GM12874 (cell line): Measurements from ENCODE around the gene CFL2.

Experiments used
- TF ChIP-seq, protein P1 (sequence below): IDR thresholded peaks from 2 replicates; pipeline ENCODE4 v1.5.1; 2011; ENCODE audit warnings: low read depth, mild to moderate bottlenecking, control low read depth, low read length, moderate library complexity; ENCODE audit not compliant: insufficient read depth

CFL2 gene

DNA sequence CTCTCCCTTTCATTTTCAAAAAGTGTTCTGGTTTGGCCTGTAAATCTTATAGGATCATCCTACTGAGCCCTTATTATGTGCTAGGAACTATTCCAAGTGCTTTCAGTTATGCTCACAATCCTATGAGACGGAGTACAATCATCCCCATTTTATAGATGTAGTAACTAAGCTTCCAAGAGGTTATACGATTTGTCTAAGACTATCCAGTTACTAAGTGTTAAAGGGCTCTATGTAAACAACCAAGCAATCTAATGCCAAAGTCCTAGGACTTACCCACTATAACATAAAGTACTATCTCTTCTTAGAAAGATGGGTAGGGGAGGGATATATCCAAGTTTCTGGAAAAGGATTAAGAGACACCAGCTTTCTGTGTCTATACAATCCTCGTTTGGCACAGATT is 6.7 kb downstream of the CFL2 start:
- TF ChIP-seq, protein P1, sequence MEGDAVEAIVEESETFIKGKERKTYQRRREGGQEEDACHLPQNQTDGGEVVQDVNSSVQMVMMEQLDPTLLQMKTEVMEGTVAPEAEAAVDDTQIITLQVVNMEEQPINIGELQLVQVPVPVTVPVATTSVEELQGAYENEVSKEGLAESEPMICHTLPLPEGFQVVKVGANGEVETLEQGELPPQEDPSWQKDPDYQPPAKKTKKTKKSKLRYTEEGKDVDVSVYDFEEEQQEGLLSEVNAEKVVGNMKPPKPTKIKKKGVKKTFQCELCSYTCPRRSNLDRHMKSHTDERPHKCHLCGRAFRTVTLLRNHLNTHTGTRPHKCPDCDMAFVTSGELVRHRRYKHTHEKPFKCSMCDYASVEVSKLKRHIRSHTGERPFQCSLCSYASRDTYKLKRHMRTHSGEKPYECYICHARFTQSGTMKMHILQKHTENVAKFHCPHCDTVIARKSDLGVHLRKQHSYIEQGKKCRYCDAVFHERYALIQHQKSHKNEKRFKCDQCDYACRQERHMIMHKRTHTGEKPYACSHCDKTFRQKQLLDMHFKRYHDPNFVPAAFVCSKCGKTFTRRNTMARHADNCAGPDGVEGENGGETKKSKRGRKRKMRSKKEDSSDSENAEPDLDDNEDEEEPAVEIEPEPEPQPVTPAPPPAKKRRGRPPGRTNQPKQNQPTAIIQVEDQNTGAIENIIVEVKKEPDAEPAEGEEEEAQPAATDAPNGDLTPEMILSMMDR = no peak

DNA sequence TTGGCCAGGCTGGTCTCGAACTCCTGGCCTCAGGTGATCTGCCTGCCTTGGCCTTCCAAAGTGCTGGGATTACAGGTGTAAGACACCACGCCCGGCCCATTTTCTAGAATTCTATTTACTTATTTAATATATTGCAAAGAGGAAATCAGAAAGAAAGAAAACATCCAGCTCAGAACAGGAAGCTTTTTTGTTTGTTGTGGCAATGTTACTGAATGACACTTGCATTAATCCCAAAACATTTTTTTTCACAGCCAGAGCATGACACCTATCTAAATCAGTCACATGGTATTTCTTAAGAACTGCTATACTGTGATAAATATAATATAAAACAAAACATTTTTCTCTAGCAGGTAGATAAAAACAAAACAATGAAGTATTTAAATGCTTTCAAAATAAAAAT is 12.6 kb downstream of the CFL2 start:
- TF ChIP-seq, protein P1 = no peak

DNA sequence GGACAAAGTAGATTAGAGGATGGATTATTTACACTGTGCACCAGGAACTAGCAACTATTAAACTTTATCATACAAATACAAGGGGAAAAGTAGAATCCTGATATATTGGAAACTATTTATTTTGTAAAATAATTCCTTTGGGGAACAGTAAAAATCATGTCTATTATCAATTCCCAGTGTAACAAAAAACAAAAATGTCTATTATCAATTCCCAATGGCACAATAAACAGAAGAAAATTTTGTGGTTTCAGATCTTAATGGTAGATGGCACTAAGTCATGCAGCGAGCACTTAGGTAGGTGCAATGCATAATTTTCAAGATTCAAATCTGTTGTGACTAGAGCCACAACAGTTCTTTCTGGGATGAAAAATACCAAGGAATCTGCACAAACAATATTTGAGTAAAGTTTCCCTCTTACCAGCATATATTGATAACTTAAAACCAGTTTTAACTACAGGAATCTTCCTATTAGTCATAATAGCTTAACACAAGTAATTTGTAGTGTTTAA is 13.7 kb downstream of the CFL2 start:
- TF ChIP-seq, protein P1 = no peak

DNA sequence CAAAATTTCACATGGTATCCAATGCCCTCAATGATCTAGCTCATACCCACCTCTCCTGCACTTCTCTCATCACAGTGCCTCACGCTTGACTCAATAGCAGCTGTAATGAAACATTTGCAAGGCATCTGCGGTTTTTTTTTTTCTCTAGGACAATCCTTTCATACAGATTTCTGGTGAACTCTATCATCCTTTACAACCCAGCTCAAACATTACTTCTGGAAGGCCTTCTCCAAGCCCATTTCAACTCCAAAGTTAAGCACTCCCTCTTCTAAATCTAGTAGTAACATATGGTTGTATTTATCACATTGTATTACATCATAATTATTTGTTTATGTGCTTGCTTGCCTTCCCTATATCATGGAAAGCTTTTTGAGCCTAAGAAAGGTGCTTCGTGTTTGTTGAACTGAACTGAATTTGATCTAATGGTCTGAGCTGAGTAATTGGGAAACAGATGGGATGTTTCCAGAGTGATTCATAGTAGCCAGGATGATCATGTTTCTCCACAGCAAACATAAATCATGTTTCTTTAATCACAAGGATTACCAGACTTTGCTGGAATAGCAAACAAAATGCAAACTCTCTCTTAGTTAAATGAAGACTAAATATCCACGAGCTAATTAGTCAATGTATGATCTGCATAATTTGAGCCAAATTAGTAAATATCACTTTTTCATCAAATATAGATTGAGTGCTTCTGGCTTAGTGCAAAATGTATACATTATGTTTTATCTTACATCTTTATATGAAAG is 14.3 kb downstream of the CFL2 start:
- TF ChIP-seq, protein P1 = no peak

DNA sequence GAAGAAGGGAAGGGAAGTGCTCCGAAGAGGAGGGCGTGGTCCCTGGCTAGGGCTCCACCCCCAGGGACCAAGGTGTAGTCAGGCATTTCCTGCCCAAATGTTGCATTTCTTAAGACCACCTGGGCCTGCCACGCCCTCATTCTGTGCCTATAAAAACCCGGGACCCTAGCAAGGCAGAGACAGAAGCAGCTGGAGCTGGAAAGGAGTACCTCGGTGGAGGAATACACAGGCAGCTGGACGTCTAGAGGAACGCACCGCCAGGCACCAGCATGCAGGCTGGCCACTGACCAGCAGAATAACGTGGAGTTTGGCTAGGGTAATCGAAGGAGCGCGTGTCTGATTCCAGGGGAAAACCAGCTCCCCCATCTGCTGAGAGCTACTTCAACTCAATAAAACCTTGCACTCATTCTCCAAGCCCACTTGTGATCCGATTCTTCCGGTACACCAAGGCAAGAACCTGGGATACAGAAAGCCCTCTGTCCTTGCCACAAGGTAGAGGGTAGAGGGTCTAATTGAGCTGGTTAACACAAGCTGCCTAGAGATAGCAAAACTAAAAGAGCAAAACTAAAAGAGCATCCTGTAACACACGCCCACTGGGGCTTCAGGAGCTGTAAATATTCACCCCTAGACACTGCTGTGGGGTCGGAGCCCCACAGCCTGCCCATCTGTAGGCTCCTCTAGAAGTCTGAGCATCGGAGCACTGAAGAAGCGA is 21.0 kb downstream of the CFL2 start:
- TF ChIP-seq, protein P1 = no peak

DNA sequence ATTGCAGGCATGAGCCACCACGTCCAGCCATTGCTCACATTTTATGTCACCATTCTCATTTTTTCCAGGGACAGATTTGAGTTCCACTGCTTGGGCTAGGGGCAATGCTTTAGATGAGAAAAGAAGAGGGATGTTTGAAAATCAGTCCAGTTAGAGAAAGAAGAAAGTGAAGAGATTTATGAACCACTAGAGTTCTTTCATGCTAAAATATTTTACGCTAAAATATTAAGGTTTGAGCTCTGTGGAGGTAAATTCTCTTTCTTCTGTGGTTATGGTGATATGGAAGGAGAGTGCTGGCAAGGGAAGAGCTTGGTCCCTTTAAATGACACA is 21.5 kb downstream of the CFL2 start:
- TF ChIP-seq, protein P1 = no peak

DNA sequence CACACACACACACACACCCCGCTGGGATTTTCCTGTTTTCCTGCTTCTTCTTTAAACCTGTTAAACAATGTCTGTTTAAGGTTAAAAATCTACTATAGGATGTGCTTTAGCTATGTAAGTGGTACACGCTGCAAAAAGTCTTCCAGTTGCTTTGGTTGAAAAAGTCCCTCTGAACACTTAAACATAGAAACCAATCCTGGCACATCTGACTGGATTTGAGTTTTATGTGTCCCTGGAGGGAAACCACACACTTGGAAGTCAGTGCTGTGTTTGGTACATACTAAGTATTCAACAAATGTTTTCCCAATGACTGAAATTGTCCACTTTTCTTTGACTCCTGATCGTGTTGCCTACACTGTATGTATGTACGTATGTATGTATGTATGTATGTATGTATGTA is 22.0 kb downstream of the CFL2 start:
- TF ChIP-seq, protein P1 = no peak
